NT2/D1 (cell line): ENCODE measurements around the gene MASP1.

ENCODE experiments used
- DNase-seq: peaks from one replicate; pipeline ENCODE4 v3.0.0-alpha.2; 2011; ENCODE audit warnings: low read depth, low spot score
- H3K27me3 ChIP-seq: 2 replicates; pipeline ENCODE4 v1.6.0; 2011; ENCODE audit warnings: mild to moderate bottlenecking; ENCODE audit not compliant: insufficient read length, insufficient read depth
- H3K36me3 ChIP-seq: 2 replicates; pipeline ENCODE4 v1.6.1; 2011; ENCODE audit warnings: mild to moderate bottlenecking, low read length, mixed read lengths; ENCODE audit not compliant: insufficient read depth, insufficient read length
- H3K4me1 ChIP-seq: 2 replicates; pipeline ENCODE4 v1.5.1; 2011; ENCODE audit not compliant: insufficient read depth, insufficient read length
- H3K4me3 ChIP-seq: 2 replicates; pipeline ENCODE4 v1.5.1; 2011; ENCODE audit warnings: low read depth; ENCODE audit not compliant: insufficient read length
- H3K9ac ChIP-seq: 2 replicates; pipeline ENCODE4 v1.6.0; 2011; ENCODE audit warnings: low read depth; ENCODE audit not compliant: insufficient read length
- H3K9me3 ChIP-seq: 2 replicates; pipeline ENCODE4 v1.5.1; 2011; ENCODE audit warnings: mild to moderate bottlenecking, low read length; ENCODE audit not compliant: insufficient read depth
- SUZ12 ChIP-seq: IDR thresholded peaks from 2 replicates; pipeline ENCODE4 v1.6.1; 2011; ENCODE audit not compliant: insufficient read length, insufficient read depth; ENCODE audit errors: extremely low read depth
- YY1 ChIP-seq: IDR thresholded peaks from 2 replicates; pipeline ENCODE4 v1.6.1; 2011; ENCODE audit not compliant: insufficient read length, insufficient read depth
- ZNF274 ChIP-seq: IDR thresholded peaks from 2 replicates; pipeline ENCODE4 v1.6.1; 2011; ENCODE audit warnings: mild to moderate bottlenecking, low read depth, low read length

The MASP1 gene

DNA sequence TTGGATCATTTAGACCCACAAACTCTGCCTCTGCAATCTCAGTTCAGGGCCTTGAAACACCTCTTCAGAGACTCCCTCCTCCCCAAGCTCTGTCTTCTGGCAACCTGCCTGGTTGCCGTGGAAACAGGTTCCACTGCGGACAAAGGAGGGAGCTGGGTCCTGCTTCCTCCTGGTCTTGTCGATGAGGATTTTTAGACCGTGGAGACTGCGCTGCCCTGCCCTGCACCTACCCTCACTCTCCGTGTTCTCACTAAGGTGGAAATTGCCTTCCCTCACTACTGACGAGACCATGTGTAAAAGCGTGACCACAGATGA is 94.2 kb downstream of the MASP1 start, which contains the start of gene RTP1:
Gene RTP1 (plus strand): TSS at position 152 of the 315 bp plus-strand sequence. CDS start 30 bp downstream, at position 182.
- Histone ChIP-seq H3K4me1 (no peaks in the 10 kb centered on the region), H3K36me3 (no peaks in the 10 kb centered on the region), H3K9me3 (0 out of 2 replicates have a peak, but pooled peaks cover 4% of the 10 kb centered on the region), H3K4me3 (no peak within 1 kb of the TSS), H3K27me3 (no peaks in the 10 kb centered on the region), H3K9ac (no peak within 1 kb of the TSS)
- no peak for DNase-seq
- TF ChIP-seq SUZ12 (no peak), ZNF274 (no peak), YY1 (no peak)

DNA sequence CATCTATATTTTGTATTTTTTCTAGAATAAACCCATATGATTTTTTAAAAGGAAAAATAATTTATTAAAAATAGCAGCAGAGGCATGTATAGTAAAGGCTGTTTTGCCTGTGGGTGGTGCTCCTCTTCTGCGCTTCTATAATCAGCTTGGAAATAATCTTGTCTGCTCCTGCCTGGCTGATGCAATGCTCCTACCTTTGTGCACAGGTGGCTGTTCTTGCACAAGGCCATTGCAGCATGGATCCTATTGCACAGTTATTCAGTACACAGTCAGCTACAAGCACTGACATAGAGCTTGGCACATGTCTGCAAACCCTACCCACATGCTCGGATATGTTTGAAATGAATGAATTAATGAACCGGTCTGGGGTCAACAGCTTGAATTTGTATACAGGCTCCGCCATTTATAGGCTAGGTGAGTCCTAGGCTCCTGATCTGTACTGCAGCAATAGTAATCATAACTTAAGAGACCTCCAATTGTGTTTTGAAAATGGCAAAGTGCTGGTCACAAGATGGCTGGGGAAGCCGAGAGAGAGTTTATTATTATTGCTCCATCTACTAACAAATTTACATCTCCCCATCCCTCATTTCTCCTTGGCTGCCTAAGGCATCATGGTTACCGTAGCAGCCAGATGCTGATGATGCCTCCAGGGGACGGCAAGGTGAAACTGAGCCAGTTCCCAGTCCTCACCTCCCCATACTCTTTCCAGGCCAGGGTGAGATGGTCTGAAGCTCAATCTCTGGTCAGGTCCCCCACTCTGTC is 94.8 kb downstream of the MASP1 start:
- DNase-seq = no peak
- Histone ChIP-seq H3K27me3 (no peaks in the 10 kb centered on the region), H3K9ac (no peak overlapping the region), H3K9me3 (0 out of 2 replicates have a peak, but pooled peaks cover 4% of the 10 kb centered on the region), H3K36me3 (no peaks in the 10 kb centered on the region), H3K4me1 (no peaks in the 10 kb centered on the region), H3K4me3 (no peak overlapping the region)
- TF ChIP-seq SUZ12 = no peak
- TF ChIP-seq ZNF274 = no peak
- TF ChIP-seq YY1 = no peak

DNA sequence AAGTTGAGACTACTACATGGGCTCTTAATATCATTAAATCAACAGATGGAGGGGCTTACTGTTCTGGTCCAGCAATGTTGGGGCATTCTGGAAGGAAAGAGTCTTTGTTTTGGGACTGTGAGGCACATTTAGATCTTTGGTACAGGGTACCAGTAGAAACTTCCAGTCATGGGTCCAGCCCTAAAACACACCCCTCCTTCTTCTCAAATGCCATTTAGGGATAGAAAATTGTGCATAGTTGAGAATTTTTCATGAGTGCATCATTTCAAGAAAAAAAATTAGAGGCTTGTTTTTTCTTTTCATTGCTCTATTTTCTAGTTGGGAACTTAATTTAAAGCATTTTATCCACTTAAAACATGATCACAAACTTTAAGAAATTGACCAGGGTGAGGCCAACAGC is 98.4 kb downstream of the MASP1 start:
- Histone ChIP-seq H3K36me3 (no peaks in the 10 kb centered on the region), H3K4me1 (no peaks in the 10 kb centered on the region), H3K27me3 (no peaks in the 10 kb centered on the region), H3K9me3 (0 out of 2 replicates have a peak, but pooled peaks cover 4% of the 10 kb centered on the region), H3K9ac (no peak overlapping the region), H3K4me3 (no peak overlapping the region)
- TF ChIP-seq YY1 = no peak
- DNase-seq = no peak

DNA sequence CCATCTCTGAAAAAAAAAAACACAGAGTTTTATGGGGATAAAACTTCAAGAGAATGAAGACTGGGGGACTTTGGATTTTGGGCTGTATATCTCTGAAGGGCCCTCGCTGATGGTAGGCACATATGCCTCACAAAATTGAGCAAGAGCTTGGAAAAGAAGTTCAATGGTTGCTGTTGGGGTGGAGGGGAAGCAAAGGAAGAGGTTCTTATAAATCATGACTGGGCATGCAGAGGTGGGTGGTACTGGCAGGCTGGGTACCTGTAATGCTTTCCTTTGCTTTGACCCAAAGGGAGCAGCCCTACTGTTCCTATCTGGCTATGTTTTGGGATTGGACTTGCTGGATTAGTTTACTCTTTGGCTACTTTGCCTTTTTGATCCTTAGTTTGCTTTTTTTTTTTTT is 100.3 kb downstream of the MASP1 start:
- Histone ChIP-seq H3K4me3 (no peak overlapping the region), H3K4me1 (peaks cover 5% of the 10 kb centered on the region), H3K27me3 (no peaks in the 10 kb centered on the region), H3K9me3 (0 out of 2 replicates have a peak, but pooled peaks cover 4% of the 10 kb centered on the region), H3K36me3 (no peaks in the 10 kb centered on the region), H3K9ac (no peak overlapping the region)
- TF ChIP-seq ZNF274 (no peak), SUZ12 (no peak), YY1 (no peak)
- no peak for DNase-seq

DNA sequence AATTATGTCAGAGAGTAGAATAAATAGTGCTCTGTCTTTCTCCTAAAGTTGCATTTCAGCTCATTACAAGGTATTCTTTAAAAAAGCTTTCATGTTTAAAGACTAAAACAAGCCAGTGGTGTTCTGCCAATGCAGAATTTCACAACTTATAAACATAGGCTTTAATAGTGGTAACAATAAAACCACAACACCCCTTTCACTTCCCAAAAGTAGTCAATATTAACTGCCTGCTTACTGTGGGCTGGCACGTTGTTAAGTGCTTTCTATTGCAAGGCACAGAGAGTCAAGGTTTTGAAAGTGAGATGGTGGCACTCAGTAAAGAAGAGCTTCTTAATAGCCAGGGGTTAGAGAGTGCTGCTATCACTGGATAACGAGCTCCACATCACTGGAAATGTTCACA is 102.6 kb downstream of the MASP1 start:
- no peak overlapping the region for H3K4me3 ChIP-seq
- TF ChIP-seq ZNF274 (no peak), YY1 (no peak), SUZ12 (no peak)
- DNase-seq = no peak
- H3K9ac ChIP-seq = no peak overlapping the region
- H3K9me3 ChIP-seq = peaks cover 13% of the 10 kb centered on the region; the same call in 1 of the 2 replicates
- no peaks in the 10 kb centered on the region for H3K27me3 ChIP-seq
- peaks cover 5% of the 10 kb centered on the region for H3K4me1 ChIP-seq
- H3K36me3 ChIP-seq = no peaks in the 10 kb centered on the region

DNA sequence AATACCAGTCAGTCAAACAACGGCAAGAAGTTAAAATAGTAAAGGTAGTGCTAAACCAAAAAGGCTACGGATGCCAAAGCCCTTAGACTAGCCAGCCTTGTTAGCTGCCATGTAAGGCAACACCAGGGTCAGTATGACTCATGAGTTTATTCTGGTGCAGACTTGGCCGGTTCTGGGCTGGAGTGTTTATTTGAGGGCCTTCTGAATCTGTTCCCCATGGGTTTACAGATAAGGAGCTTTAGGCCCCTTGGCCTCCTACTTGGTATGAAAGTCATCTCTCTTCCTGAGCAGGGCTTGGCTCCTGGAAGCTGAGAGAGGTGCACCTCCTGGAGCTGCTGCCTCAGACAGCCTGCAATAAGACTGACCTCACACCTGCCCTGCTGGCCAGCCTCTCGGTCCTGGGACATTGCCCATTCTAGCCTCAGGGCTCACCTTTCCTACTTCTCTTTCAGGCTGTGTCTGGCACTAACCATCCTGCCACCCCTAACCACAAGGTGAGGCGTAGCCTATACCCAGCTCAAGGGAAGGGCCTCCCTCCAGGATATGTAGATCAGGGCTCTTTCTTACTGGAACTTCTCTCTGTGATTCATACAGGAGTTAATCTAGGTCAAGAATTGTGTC is 104.6 kb downstream of the MASP1 start:
- no peak for DNase-seq
- Histone ChIP-seq H3K27me3 (no peaks in the 10 kb centered on the region), H3K4me3 (no peak overlapping the region), H3K36me3 (no peaks in the 10 kb centered on the region), H3K4me1 (peaks cover 8% of the 10 kb centered on the region), H3K9ac (no peak overlapping the region), H3K9me3 (peaks cover 28% of the 10 kb centered on the region; the same call in 1 of the 2 replicates)
- TF ChIP-seq ZNF274 (no peak), YY1 (no peak), SUZ12 (no peak)

DNA sequence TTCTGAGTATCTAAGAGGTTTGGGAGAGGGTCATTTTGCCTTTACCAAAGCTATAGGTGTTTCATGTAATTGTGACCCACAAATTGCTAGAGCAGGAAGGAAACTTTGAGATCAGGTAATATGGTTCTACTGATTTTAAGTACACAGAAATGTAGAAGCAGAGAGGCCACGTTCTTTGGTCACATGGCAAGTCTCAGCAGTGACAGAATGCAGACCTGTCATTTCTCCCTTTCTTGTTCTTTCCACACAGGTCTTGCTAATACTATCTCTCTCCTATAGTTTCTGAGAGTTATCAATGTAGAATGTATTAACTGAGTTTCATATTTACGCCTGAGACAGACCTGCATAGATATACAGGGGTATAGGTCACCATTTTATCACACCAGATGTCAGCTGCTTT is 105.2 kb downstream of the MASP1 start:
- no peaks in the 10 kb centered on the region for H3K36me3 ChIP-seq
- DNase-seq = no peak
- peaks cover 33% of the 10 kb centered on the region; the same call in 1 of the 2 replicates for H3K9me3 ChIP-seq
- H3K4me3 ChIP-seq = no peak overlapping the region
- no peaks in the 10 kb centered on the region for H3K27me3 ChIP-seq
- H3K4me1 ChIP-seq = peaks cover 8% of the 10 kb centered on the region
- no peak for TF ChIP-seq ZNF274
- no peak for TF ChIP-seq YY1
- no peak for TF ChIP-seq SUZ12
- no peak overlapping the region for H3K9ac ChIP-seq
